ENCODE results near the gene SUMF1. TPM values are rescaled to one million over a fixed set of nuclear protein-coding genes. Genes with fewer than 3 reads are reported as not detected.
A peak's percentile ranks its signal among the peaks of the same experiment; 100 is the strongest.

The SUMF1 gene
- total and polyA plus RNA-seq, 4 donors: 11.6 to 50.0 (median 31.5) TPM

DNA sequence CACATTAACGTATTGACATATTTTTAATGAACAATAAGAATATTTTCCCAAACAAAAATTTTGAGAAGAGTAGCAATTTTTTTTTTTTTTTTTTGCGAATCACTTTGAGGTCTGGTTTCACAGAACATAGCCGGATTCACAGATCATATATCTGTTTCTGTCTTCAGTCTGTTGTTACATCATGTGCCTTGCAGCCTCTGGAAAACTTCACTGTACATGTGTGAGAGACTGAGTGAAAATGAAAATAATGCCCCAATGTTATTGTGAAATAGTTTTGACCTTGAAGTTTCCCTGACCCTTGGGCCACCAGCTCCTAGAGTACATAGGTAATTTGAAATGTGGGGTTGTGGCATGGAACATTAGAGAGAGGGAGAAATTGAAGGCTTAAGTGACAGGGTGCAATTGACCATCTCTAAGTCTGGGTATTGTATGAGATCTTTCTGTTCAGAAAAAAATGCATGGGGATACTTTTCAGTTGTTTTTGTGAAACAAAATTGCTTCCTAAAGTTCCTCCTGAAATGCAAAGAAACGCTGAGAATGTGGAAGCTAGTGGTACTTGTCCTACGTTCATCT is 40.0 kb upstream of the SUMF1 start:
- Histone ChIP-seq H3K4me1 (ENCODE audit: control insufficient read depth in 5 of 5, insufficient read depth in 5 of 5, low read length in 5 of 5) (peaks cover 4 to 65% (median 28%) of the 10 kb centered on the region in 5 donors), H3K27ac (ENCODE audit: low read depth in 1 of 2, low read length in 1 of 2) (no peak overlapping the region), H3K9ac (ENCODE audit: insufficient read depth in 1 of 2, low read length in 2 of 2) (peak overlapping the region; percentile 26 to 33), H3K27me3 (ENCODE audit: control insufficient read depth in 3 of 3, insufficient read depth in 3 of 3, low read length in 2 of 3) (no peaks in the 10 kb centered on the region), H3K9me3 (ENCODE audit: control insufficient read depth in 4 of 4, insufficient read depth in 3 of 4, low read length in 3 of 4) (no peaks in the 10 kb centered on the region), H3K4me3 (no peak overlapping the region), H3K36me3 (ENCODE audit: control insufficient read depth in 4 of 4, insufficient read depth in 4 of 4, low read length in 4 of 4) (no peaks in the 10 kb centered on the region)
- no peak for ATAC-seq (ENCODE audit: insufficient read depth, low FRiP score)
- 45 to 56% methylated on average over 5 of the region's 5 CpGs for WGBS, 2 donors
- DNase-seq: peak in 2 of 3 donors; percentile 78 to 90
- TF ChIP-seq, protein P1, sequence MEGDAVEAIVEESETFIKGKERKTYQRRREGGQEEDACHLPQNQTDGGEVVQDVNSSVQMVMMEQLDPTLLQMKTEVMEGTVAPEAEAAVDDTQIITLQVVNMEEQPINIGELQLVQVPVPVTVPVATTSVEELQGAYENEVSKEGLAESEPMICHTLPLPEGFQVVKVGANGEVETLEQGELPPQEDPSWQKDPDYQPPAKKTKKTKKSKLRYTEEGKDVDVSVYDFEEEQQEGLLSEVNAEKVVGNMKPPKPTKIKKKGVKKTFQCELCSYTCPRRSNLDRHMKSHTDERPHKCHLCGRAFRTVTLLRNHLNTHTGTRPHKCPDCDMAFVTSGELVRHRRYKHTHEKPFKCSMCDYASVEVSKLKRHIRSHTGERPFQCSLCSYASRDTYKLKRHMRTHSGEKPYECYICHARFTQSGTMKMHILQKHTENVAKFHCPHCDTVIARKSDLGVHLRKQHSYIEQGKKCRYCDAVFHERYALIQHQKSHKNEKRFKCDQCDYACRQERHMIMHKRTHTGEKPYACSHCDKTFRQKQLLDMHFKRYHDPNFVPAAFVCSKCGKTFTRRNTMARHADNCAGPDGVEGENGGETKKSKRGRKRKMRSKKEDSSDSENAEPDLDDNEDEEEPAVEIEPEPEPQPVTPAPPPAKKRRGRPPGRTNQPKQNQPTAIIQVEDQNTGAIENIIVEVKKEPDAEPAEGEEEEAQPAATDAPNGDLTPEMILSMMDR (IDR thresholded peaks at IDR 0.05; ENCODE audit: control extremely low read depth, extremely low read depth): no peak

DNA sequence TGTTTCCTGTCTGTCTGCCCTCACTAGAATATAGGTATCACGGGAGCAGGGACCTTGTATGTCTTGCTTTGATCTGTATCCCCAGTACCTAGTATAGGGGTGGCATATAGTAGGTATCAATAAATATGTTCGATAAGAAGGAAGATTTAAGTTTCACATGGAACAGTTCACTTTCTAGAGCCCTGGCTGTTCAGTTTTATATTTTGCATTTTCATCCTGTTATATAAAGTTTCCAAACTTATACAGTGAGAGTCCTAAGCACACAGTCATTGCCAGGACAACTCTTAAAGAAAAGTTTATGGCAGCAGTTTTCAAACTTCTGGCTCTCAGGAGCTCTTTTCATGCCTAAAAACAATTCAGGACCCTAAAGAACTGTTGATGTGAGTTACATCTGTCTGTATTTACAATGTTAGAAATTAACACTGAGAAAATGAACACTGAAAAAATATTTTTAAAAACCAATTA is 39.5 kb upstream of the SUMF1 start:
- Histone ChIP-seq H3K9me3 (ENCODE audit: control insufficient read depth in 4 of 4, insufficient read depth in 3 of 4, low read length in 3 of 4) (no peaks in the 10 kb centered on the region), H3K27me3 (ENCODE audit: control insufficient read depth in 3 of 3, insufficient read depth in 3 of 3, low read length in 2 of 3) (no peaks in the 10 kb centered on the region), H3K4me3 (no peak overlapping the region), H3K36me3 (ENCODE audit: control insufficient read depth in 4 of 4, insufficient read depth in 4 of 4, low read length in 4 of 4) (no peaks in the 10 kb centered on the region), H3K9ac (ENCODE audit: insufficient read depth in 1 of 2, low read length in 2 of 2) (no peak overlapping the region), H3K27ac (ENCODE audit: low read depth in 1 of 2, low read length in 1 of 2) (no peak overlapping the region), H3K4me1 (ENCODE audit: control insufficient read depth in 5 of 5, insufficient read depth in 5 of 5, low read length in 5 of 5) (peaks cover 4 to 70% (median 28%) of the 10 kb centered on the region in 5 donors)
- TF ChIP-seq, protein P1 (IDR thresholded peaks at IDR 0.05; ENCODE audit: control extremely low read depth, extremely low read depth): no peak
- 75 to 78% methylated on average over 2 of the region's 2 CpGs for WGBS, 2 donors
- DNase-seq (peak in 2 of 3 donors; percentile 76 to 80), ATAC-seq (ENCODE audit: insufficient read depth, low FRiP score) (no peak)

DNA sequence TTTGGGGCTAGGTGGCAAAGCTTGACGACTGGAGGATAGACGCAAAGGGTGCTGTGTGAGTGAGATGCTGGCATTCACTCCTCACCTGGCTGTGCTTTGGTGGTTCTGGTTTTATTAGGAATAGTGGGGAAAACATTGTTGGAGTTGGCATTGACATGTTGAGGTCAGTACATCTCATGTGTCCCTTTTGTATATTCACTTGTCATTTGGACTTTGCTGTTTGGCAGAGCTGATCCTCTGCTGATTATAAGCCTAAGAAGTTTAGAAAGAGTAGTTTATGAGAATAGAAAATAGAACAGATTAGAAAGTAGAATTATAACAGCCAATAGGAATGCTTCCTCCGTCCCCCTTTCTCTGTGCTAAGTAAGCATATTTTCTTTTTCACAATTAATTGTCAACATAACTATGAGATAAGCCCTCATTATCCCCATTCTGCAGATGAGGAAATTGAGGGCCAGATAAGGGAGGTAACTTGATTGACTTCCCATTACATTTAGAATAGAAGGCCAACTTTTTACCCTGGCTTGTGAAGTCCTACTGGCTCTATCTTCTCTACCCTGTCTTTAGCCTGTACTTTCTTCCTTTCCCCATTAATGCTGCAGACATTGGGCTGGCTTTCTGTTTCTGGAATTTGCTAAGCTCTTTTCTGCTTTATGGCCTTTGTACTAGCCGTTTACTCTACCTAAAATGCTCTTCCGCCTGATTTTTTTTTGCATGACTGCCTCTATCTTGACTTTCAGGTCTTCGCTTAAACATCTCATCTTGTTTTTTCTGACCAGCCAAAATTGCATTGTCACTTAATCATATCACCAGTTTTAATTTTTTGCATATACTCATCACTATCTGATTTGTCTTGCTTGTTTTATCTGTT is 38.9 kb upstream of the SUMF1 start:
- WGBS, 2 donors: 86 to 89% methylated on average over 6 of the region's 6 CpGs
- DNase-seq: peak in 1 of 3 donors; percentile 33
- no peak overlapping the region for H3K4me3 ChIP-seq
- H3K4me1 ChIP-seq (ENCODE audit: control insufficient read depth in 5 of 5, insufficient read depth in 5 of 5, low read length in 5 of 5): peaks cover 4 to 76% (median 28%) of the 10 kb centered on the region in 5 donors
- no peak overlapping the region for H3K27ac ChIP-seq (ENCODE audit: low read depth in 1 of 2, low read length in 1 of 2)
- no peaks in the 10 kb centered on the region for H3K27me3 ChIP-seq (ENCODE audit: control insufficient read depth in 3 of 3, insufficient read depth in 3 of 3, low read length in 2 of 3)
- peaks cover 0 to 2% (median 0%) of the 10 kb centered on the region in 4 donors for H3K36me3 ChIP-seq (ENCODE audit: control insufficient read depth in 4 of 4, insufficient read depth in 4 of 4, low read length in 4 of 4)
- ATAC-seq (ENCODE audit: insufficient read depth, low FRiP score): no peak
- H3K9me3 ChIP-seq (ENCODE audit: control insufficient read depth in 4 of 4, insufficient read depth in 3 of 4, low read length in 3 of 4): no peaks in the 10 kb centered on the region
- TF ChIP-seq, protein P1 (IDR thresholded peaks at IDR 0.05; ENCODE audit: control extremely low read depth, extremely low read depth): no peak
- peak overlapping the region in 1 of 2 donors; percentile 71 for H3K9ac ChIP-seq (ENCODE audit: insufficient read depth in 1 of 2, low read length in 2 of 2)

All from lung (tissue), 12 donors.